HepG2 (cell line): Measurements from ENCODE around the gene ESAM. TPM values are rescaled to one million over a fixed set of nuclear protein-coding genes. Genes with fewer than 3 reads are reported as not detected.

Source experiments
- BHLHE40 ChIP-seq: IDR thresholded peaks from 2 replicates; pipeline ENCODE4 v1.6.1; 2011; ENCODE audit warnings: low read length, improper control_type of control experiment
- HOXA5 ChIP-seq: sonication (generic); formaldehyde crosslinking; IDR thresholded peaks from 2 replicates; pipeline ENCODE4 v1.4.0; 2020; ENCODE audit warnings: missing genetic modification reagents
- ZNF33B ChIP-seq: sonication (generic); formaldehyde crosslinking; IDR thresholded peaks from 2 replicates; pipeline ENCODE4 v1.5.1; 2020; ENCODE audit warnings: mild to moderate bottlenecking, missing genetic modification reagents
- ZNF460 ChIP-seq: sonication (generic); formaldehyde crosslinking; IDR thresholded peaks from 2 replicates; pipeline ENCODE4 v1.5.1; 2020; ENCODE audit warnings: missing genetic modification reagents, mild to moderate bottlenecking, borderline replicate concordance
- ZNF841 ChIP-seq: sonication (generic); formaldehyde crosslinking; IDR thresholded peaks from 2 replicates; pipeline ENCODE4 v1.8.1; 2023; ENCODE audit warnings: missing genetic modification reagents, borderline replicate concordance
- polyA plus RNA-seq, 8 experiments: library from polyadenylated mRNA; depleted of rRNA in 3 of 8; stranded (reverse) in 7 of 8; unstranded in 1 of 8; fragments of >200 nt; fragmentation: Illumina TruSeq in 4 of 8; extraction: Trizol in 4 of 8; gene quantifications; 2 replicates each; pipeline versions ENCODE4 v1.2.1 to v1.2.3, GENCODE V29; 2011 to 2016; ENCODE audit warnings: low read depth in 4 of 8, missing spikeins in 1 of 8, mixed read lengths in 1 of 8; ENCODE audit not compliant: insufficient read depth in 1 of 8
- total RNA-seq, 5 experiments: library from RNA; depleted of rRNA; stranded (reverse); fragments of >200 nt; fragmentation: Illumina TruSeq; extraction: Trizol; gene quantifications; 2 replicates each; pipeline ENCODE4 v1.2.3, GENCODE V29; 2016; ENCODE audit warnings: low read depth in 1 of 5
- TF ChIP-seq, protein P1 (sequence below), 2 experiments: sonication (generic) in 1 of 2; formaldehyde crosslinking in 1 of 2; IDR thresholded peaks; 2 replicates each; pipeline versions ENCODE4 v1.6.1 to v1.9.0; 2014 to 2022; ENCODE audit warnings: antibody characterized with exemption in 1 of 2, borderline replicate concordance in 1 of 2, inconsistent platforms in 1 of 2, low read depth in 1 of 2, missing genetic modification reagents in 1 of 2
- TF ChIP-seq, protein P2 (sequence below): sonication (generic); formaldehyde crosslinking; conservative IDR thresholded peaks from 2 replicates; pipeline ENCODE4 v1.4.0; 2020; ENCODE audit warnings: missing genetic modification reagents
- TF ChIP-seq, protein P3 (sequence below): sonication (generic); formaldehyde crosslinking; IDR thresholded peaks from 2 replicates; pipeline ENCODE4 v1.4.0; 2020; ENCODE audit warnings: missing genetic modification reagents, borderline replicate concordance
- TF ChIP-seq, protein P4 (sequence below): sonication (generic); formaldehyde crosslinking; IDR thresholded peaks from 2 replicates; pipeline ENCODE4 v1.4.0; 2020; ENCODE audit warnings: missing genetic modification reagents, mild to moderate bottlenecking, borderline replicate concordance
- TF ChIP-seq, protein P5 (sequence below): sonication (generic); formaldehyde crosslinking; IDR thresholded peaks from 2 replicates; pipeline ENCODE4 v1.4.0; 2020; ENCODE audit warnings: mild to moderate bottlenecking, missing genetic modification reagents

Gene ESAM
- total and polyA plus RNA-seq, 2 of the 13 experiments (the other 11 are each of a cell fraction or from before 2014, with no cell fraction given), result 1.2 to 6.8 TPM

DNA sequence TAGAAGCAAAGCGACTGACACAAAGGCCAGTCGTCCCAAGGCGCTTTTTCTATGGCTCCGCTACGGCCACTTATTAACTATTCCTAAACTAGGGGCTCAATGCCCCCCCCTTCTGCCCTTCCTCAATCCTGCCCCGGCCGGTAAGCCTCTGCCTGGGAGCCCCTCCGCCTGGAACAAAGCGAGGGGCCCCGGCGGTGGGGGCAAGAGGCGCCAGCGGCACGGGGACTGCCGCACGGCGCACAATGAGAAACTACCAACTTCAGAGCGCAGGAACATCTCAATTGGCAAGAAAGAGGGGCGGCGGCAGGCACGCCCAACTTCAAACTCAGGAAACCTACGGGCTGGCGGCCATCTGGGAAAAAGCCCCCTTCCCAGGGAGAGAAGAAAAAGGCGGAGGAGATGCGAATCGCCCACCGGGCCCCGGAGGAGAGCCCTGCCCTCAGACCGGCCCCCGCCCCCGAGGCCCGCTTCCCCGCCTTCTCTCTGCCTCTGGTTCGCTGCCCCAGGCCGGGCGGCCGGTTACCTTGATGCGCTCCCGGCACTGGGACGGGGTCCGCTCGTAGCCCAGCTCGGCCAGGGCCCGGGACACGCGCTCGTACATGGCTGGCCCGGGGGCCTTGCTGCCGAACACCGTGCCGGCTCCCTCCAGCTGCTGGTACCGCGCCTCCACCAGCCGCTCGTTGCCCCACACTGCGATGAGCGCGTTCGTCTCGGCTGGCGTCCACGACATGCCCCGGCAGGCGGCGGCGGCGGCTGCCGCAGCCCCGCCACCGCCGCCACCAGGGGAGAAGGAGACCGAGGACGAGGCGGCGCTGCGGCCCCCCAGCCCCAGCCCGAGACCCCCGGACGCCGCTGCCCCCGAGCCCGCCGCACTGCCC lies 37.5 kb upstream of the ESAM start (continued):
- TF ChIP-seq, protein P1, sequence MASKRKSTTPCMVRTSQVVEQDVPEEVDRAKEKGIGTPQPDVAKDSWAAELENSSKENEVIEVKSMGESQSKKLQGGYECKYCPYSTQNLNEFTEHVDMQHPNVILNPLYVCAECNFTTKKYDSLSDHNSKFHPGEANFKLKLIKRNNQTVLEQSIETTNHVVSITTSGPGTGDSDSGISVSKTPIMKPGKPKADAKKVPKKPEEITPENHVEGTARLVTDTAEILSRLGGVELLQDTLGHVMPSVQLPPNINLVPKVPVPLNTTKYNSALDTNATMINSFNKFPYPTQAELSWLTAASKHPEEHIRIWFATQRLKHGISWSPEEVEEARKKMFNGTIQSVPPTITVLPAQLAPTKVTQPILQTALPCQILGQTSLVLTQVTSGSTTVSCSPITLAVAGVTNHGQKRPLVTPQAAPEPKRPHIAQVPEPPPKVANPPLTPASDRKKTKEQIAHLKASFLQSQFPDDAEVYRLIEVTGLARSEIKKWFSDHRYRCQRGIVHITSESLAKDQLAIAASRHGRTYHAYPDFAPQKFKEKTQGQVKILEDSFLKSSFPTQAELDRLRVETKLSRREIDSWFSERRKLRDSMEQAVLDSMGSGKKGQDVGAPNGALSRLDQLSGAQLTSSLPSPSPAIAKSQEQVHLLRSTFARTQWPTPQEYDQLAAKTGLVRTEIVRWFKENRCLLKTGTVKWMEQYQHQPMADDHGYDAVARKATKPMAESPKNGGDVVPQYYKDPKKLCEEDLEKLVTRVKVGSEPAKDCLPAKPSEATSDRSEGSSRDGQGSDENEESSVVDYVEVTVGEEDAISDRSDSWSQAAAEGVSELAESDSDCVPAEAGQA (IDR thresholded peaks at IDR 0.05; ENCODE audit: low read depth), result no peak
- TF ChIP-seq, protein P1 (CRISPR knock-in tag; IDR thresholded peaks at IDR 0.05; ENCODE audit: borderline replicate concordance), result 0 out of 2 replicates have a peak, but pooled peaks have one; percentile 14
- TF ChIP-seq ZNF841, result 0 out of 2 replicates have a peak, but pooled peaks have one; percentile 19
- peak; percentile 10; the same call in 1 of the 2 replicates for TF ChIP-seq HOXA5
- TF ChIP-seq, protein P2, sequence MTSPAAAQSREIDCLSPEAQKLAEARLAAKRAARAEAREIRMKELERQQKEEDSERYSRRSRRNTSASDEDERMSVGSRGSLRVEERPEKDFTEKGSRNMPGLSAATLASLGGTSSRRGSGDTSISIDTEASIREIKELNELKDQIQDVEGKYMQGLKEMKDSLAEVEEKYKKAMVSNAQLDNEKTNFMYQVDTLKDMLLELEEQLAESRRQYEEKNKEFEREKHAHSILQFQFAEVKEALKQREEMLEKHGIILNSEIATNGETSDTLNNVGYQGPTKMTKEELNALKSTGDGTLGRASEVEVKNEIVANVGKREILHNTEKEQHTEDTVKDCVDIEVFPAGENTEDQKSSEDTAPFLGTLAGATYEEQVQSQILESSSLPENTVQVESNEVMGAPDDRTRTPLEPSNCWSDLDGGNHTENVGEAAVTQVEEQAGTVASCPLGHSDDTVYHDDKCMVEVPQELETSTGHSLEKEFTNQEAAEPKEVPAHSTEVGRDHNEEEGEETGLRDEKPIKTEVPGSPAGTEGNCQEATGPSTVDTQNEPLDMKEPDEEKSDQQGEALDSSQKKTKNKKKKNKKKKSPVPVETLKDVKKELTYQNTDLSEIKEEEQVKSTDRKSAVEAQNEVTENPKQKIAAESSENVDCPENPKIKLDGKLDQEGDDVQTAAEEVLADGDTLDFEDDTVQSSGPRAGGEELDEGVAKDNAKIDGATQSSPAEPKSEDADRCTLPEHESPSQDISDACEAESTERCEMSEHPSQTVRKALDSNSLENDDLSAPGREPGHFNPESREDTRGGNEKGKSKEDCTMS (CRISPR knock-in tag), result no peak
- no peak for TF ChIP-seq ZNF460 (CRISPR knock-in tag)
- TF ChIP-seq, protein P3, sequence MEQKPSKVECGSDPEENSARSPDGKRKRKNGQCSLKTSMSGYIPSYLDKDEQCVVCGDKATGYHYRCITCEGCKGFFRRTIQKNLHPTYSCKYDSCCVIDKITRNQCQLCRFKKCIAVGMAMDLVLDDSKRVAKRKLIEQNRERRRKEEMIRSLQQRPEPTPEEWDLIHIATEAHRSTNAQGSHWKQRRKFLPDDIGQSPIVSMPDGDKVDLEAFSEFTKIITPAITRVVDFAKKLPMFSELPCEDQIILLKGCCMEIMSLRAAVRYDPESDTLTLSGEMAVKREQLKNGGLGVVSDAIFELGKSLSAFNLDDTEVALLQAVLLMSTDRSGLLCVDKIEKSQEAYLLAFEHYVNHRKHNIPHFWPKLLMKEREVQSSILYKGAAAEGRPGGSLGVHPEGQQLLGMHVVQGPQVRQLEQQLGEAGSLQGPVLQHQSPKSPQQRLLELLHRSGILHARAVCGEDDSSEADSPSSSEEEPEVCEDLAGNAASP (CRISPR knock-in tag), result 0 out of 2 replicates have a peak, but pooled peaks have one; percentile 2
- no peak for TF ChIP-seq ZNF33B
- TF ChIP-seq, protein P4, sequence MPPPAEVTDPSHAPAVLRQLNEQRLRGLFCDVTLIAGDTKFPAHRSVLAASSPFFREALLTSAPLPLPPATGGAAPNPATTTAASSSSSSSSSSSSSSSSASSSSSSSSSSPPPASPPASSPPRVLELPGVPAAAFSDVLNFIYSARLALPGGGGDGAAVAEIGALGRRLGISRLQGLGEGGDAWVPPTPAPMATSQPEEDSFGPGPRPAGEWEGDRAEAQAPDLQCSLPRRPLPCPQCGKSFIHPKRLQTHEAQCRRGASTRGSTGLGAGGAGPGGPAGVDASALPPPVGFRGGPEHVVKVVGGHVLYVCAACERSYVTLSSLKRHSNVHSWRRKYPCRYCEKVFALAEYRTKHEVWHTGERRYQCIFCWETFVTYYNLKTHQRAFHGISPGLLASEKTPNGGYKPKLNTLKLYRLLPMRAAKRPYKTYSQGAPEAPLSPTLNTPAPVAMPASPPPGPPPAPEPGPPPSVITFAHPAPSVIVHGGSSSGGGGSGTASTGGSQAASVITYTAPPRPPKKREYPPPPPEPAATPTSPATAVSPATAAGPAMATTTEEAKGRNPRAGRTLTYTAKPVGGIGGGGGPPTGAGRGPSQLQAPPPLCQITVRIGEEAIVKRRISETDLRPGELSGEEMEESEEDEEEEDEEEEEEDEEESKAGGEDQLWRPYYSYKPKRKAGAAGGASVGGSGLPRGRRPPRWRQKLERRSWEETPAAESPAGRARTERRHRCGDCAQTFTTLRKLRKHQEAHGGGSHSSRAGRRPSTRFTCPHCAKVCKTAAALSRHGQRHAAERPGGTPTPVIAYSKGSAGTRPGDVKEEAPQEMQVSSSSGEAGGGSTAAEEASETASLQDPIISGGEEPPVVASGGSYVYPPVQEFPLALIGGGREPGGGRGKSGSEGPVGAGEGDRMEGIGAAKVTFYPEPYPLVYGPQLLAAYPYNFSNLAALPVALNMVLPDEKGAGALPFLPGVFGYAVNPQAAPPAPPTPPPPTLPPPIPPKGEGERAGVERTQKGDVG (CRISPR knock-in tag), result peak; percentile 24; the same call in 1 of the 2 replicates
- TF ChIP-seq, protein P5, sequence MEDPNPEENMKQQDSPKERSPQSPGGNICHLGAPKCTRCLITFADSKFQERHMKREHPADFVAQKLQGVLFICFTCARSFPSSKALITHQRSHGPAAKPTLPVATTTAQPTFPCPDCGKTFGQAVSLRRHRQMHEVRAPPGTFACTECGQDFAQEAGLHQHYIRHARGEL (CRISPR knock-in tag), result no peak
- TF ChIP-seq BHLHE40, result no peak
- TF ChIP-seq, all 625 proteins: peak for 50
